ENCODE measurements around the gene PDE2A.

DNA sequence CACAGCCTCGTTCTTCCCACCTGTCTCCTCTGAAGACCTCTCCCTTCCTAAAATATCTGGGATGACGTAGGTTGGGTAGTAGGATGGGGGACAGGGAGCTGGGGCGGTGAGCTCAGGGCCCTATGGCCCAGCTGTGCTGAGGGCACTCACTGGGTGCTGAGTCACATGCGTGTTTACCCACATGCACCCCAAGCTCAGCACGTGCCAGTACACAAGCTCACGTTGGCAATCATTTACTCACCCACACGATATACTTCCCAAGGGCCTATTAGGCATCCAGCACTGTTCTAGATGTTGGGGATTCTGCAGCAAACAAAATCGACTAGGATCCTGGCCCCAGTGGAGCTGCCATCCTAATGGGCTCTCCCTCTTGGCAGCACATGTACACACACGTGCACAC lies 49.3 kb upstream of the PDE2A start:
- TF ChIP-seq, protein P1, sequence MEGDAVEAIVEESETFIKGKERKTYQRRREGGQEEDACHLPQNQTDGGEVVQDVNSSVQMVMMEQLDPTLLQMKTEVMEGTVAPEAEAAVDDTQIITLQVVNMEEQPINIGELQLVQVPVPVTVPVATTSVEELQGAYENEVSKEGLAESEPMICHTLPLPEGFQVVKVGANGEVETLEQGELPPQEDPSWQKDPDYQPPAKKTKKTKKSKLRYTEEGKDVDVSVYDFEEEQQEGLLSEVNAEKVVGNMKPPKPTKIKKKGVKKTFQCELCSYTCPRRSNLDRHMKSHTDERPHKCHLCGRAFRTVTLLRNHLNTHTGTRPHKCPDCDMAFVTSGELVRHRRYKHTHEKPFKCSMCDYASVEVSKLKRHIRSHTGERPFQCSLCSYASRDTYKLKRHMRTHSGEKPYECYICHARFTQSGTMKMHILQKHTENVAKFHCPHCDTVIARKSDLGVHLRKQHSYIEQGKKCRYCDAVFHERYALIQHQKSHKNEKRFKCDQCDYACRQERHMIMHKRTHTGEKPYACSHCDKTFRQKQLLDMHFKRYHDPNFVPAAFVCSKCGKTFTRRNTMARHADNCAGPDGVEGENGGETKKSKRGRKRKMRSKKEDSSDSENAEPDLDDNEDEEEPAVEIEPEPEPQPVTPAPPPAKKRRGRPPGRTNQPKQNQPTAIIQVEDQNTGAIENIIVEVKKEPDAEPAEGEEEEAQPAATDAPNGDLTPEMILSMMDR (IDR thresholded peaks at IDR 0.05), result no peak
- TF ChIP-seq POLR2A (IDR thresholded peaks at IDR 0.05), result no peak

Measured in uterus (tissue), 2 donors.